PC-3 (cell line): Measurements from ENCODE around the gene VAX1. TPM values are rescaled to one million over a fixed set of nuclear protein-coding genes. Genes with fewer than 3 reads are reported as not detected.

Source experiments
- ATAC-seq: fragments of 200-7000 bp; cut with Tn5 transposase; 2 replicates; pipeline ENCODE4 v1.9.1; 2020; ENCODE audit warnings: mild to moderate bottlenecking, moderate library complexity
- BruUV-seq: library from RNA; stranded (reverse); fragments of 400-500 nt; replicated peaks from 2 replicates; lab custom pipeline; 2021; lab: Mats Ljungman, UMichigan
- CTCF ChIA-PET: fragments of 300-600 bp; sonication (Branson Sonifier 250); formaldehyde crosslinking; loops from one replicate; lab custom pipeline; 2022; ENCODE audit warnings: antibody characterized with exemption; lab: Charles Lee
- POLR2A ChIA-PET: fragments of 300-600 bp; sonication (Branson Sonifier 250); formaldehyde crosslinking; loops from one replicate; lab custom pipeline; 2022; ENCODE audit warnings: antibody characterized with exemption; ENCODE audit not compliant: unreplicated experiment; lab: Charles Lee
- DNase-seq: peaks from one replicate; pipeline ENCODE4 v3.0.0-alpha.2; 2015
- H2AFZ ChIP-seq: fragments of 300-600 bp; sonication (generic); 2 replicates; pipeline ENCODE4 v1.6.0; 2016; ENCODE audit warnings: antibody characterized with exemption, low read length
- H3F3A ChIP-seq: fragments of 300-600 bp; sonication (generic); one replicate; pipeline ENCODE4 v1.6.0; 2017; ENCODE audit warnings: antibody characterized with exemption, low read length, control low read depth, mild to moderate bottlenecking; ENCODE audit not compliant: unreplicated experiment
- H3K27ac ChIP-seq: fragments of 300-600 bp; sonication (generic); 2 replicates; pipeline ENCODE4 v1.5.1; 2016; ENCODE audit warnings: mild to moderate bottlenecking, low read length
- H3K27me3 ChIP-seq: fragments of 300-600 bp; sonication (generic); 2 replicates; pipeline ENCODE4 v1.6.1; 2016; ENCODE audit warnings: low read length, mixed read lengths
- H3K36me3 ChIP-seq: fragments of 300-600 bp; sonication (generic); 2 replicates; pipeline ENCODE4 v1.6.1; 2016; ENCODE audit warnings: low read depth, mixed run types, low read length, mixed read lengths
- H3K4me1 ChIP-seq: fragments of 300-600 bp; sonication (generic); 2 replicates; pipeline ENCODE4 v1.5.1; 2016; ENCODE audit warnings: low read length; ENCODE audit not compliant: insufficient read depth
- H3K4me2 ChIP-seq: fragments of 300-600 bp; sonication (generic); 2 replicates; pipeline ENCODE4 v1.6.0; 2016; ENCODE audit warnings: low read length
- H3K4me3 ChIP-seq: fragments of 300-600 bp; sonication (generic); 2 replicates; pipeline ENCODE4 v1.5.1; 2016; ENCODE audit warnings: mild to moderate bottlenecking, low read length, mixed read lengths
- H3K79me2 ChIP-seq: fragments of 300-600 bp; sonication (generic); 2 replicates; pipeline ENCODE4 v1.6.1; 2017; ENCODE audit warnings: low read length, mixed read lengths
- H3K9ac ChIP-seq: fragments of 300-600 bp; sonication (generic); 2 replicates; pipeline ENCODE4 v1.6.0; 2016; ENCODE audit warnings: mild to moderate bottlenecking, low read length
- H3K9me2 ChIP-seq: fragments of 300-600 bp; sonication (generic); replicated peaks from 2 replicates; pipeline ENCODE4 v1.6.1; 2016; ENCODE audit warnings: mixed run types, low read length, mixed read lengths
- H3K9me3 ChIP-seq: fragments of 300-600 bp; sonication (generic); 2 replicates; pipeline ENCODE4 v1.6.1; 2016; ENCODE audit warnings: low read length, mixed read lengths
- H4K20me1 ChIP-seq: fragments of 300-600 bp; sonication (generic); 2 replicates; pipeline ENCODE4 v1.6.1; 2016; ENCODE audit warnings: low read length, mixed read lengths
- CTCF ChIP-seq: fragments of 300-600 bp; sonication (generic); conservative IDR thresholded peaks from 2 replicates; pipeline ENCODE4 v1.5.1; 2017; ENCODE audit warnings: antibody characterized with exemption, low read depth, mild to moderate bottlenecking, low read length
- EZH2 ChIP-seq: fragments of 300-600 bp; sonication (generic); IDR thresholded peaks from one replicate; pipeline ENCODE4 v1.6.1; 2017; ENCODE audit warnings: antibody characterized with exemption, mild to moderate bottlenecking, low read length; ENCODE audit not compliant: unreplicated experiment
- EZH2phosphoT487 ChIP-seq: fragments of 300-600 bp; sonication (generic); IDR thresholded peaks from 2 replicates; pipeline ENCODE4 v1.6.1; 2018; ENCODE audit warnings: mild to moderate bottlenecking, antibody characterized with exemption, low read length, borderline replicate concordance
- intact Hi-C: fragments of 100-400 bp; cut with micrococcal nuclease; formaldehyde crosslinking; loops from 2 replicates; pipeline ENCODE4 v1.9.0; 2023
- total RNA-seq: library from RNA; depleted of rRNA; stranded (reverse); fragments of >200 nt; gene quantifications from 2 replicates; pipeline ENCODE4 v1.2.3, GENCODE V29; 2014

The VAX1 gene
- total RNA-seq, 1 experiment from 2014 or later = 0.98 TPM

GRCh38 chr10:117126034-117126433, 12.0 kb downstream of the VAX1 start:
- no peaks in the 10 kb centered on the region for H3K79me2 ChIP-seq
- intact Hi-C loops = no loop called here
- H3K9ac ChIP-seq = no peak overlapping the region
- TF ChIP-seq EZH2 (no peak), EZH2phosphoT487 (no peak), CTCF (no peak)
- ATAC-seq = no peak
- no peak overlapping the region for H3K27ac ChIP-seq
- ChIA-PET CTCF (no interaction called here), POLR2A (no interaction called here)
- no peaks in the 10 kb centered on the region for H3K4me1 ChIP-seq
- BruUV-seq = no TSS peak
- H3K4me3 ChIP-seq = no peak overlapping the region
- H3K4me2 ChIP-seq = no peak overlapping the region
- H3K9me2 ChIP-seq = no peaks in the 10 kb centered on the region
- H2AFZ ChIP-seq = no peak overlapping the region
- no peaks in the 10 kb centered on the region for H3F3A ChIP-seq
- no peaks in the 10 kb centered on the region for H3K27me3 ChIP-seq
- H3K36me3 ChIP-seq = no peaks in the 10 kb centered on the region
- H3K9me3 ChIP-seq = no peaks in the 10 kb centered on the region
- no peak for DNase-seq
- no peaks in the 10 kb centered on the region for H4K20me1 ChIP-seq

DNA sequence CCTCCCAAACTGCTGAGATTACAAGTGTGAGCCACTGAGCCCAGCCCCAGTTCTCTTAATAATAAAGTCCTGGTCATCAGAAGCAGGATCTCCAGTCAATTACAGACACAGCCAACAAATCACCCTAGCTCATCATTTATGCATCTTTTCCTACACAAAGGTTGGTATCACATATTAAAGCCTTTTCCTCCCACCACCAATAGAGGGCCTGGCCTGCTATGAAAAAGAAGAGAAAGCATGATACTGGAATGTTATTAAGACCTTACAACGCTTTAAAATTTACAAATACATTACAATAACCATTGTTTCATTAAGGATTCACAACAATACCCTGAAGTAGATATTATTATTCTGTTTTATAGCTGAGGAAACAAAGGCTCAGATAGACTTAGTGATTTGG, 25.9 kb downstream of the VAX1 start:
- intact Hi-C loops = loop anchor here (2.0 kb wide), 1 partner anchor 53 kb away; no protein-coding TSS in a partner anchor
- Histone ChIP-seq H3K9me2 (no peaks in the 10 kb centered on the region), H3K27me3 (peaks cover 16% of the 10 kb centered on the region; the same call in 1 of the 2 replicates), H3K4me3 (no peak overlapping the region), H3K9me3 (no peaks in the 10 kb centered on the region), H3K4me1 (no peaks in the 10 kb centered on the region), H3F3A (no peaks in the 10 kb centered on the region), H3K79me2 (no peaks in the 10 kb centered on the region), H2AFZ (no peak overlapping the region), H3K4me2 (no peak overlapping the region), H3K27ac (no peak overlapping the region), H3K9ac (no peak overlapping the region), H3K36me3 (no peaks in the 10 kb centered on the region), H4K20me1 (no peaks in the 10 kb centered on the region)
- ChIA-PET CTCF (interaction anchor here (0.6 to 1.5 kb wide), 2 partner anchors 62 to 108 kb away, joined by 3 to 5 read pairs; no protein-coding TSS in a partner anchor), POLR2A (interaction anchor here (0.6 to 0.7 kb wide), 3 partner anchors 89 to 233 kb away, joined by 3 to 4 read pairs (median 3); no protein-coding TSS in a partner anchor)
- BruUV-seq = no TSS peak
- ATAC-seq (peak; percentile 56), DNase-seq (peak; percentile 25)
- TF ChIP-seq CTCF (peak; percentile 62), EZH2phosphoT487 (no peak)

- H3K4me1 ChIP-seq = no peaks in the 10 kb centered on the region
- ChIA-PET CTCF (no interaction called here), POLR2A (no interaction called here)
- DNase-seq (no peak), ATAC-seq (no peak)
- no peaks in the 10 kb centered on the region for H3K36me3 ChIP-seq
- H3K4me2 ChIP-seq = no peak overlapping the region
- no peak overlapping the region for H2AFZ ChIP-seq
- H3K79me2 ChIP-seq = no peaks in the 10 kb centered on the region
- BruUV-seq = no TSS peak
- H3K9ac ChIP-seq = no peak overlapping the region
- no peak for TF ChIP-seq EZH2
- no peak for TF ChIP-seq EZH2phosphoT487
- TF ChIP-seq CTCF = no peak
- H3K9me2 ChIP-seq = no peaks in the 10 kb centered on the region
- H3K27me3 ChIP-seq = no peaks in the 10 kb centered on the region
- no peak overlapping the region for H3K27ac ChIP-seq
- no peak overlapping the region for H3K4me3 ChIP-seq
- H3K9me3 ChIP-seq = no peaks in the 10 kb centered on the region
- no peaks in the 10 kb centered on the region for H3F3A ChIP-seq
- no peaks in the 10 kb centered on the region for H4K20me1 ChIP-seq
- intact Hi-C loops = no loop called here
These were observed 30.8 kb downstream of the VAX1 start for GRCh38 chr10:117107238-117107637.
